OCI-LY3 (cell line): Measurements from ENCODE around the gene CPA4.

Experiments used
- CTCF ChIP-seq: fragments of 200-600, 300-600 bp; sonication (generic); IDR thresholded peaks from 2 replicates; pipeline ENCODE4 v1.5.1; 2014; ENCODE audit warnings: antibody characterized with exemption, low read length, low read depth
- EZH2phosphoT487 ChIP-seq: fragments of 200-600 bp; shearing (Covaris generic); IDR thresholded peaks from 2 replicates; pipeline ENCODE4 v1.6.1; 2018; ENCODE audit warnings: antibody characterized with exemption, mixed run types, low read depth

GRCh38 chr7:130351791-130352090 lies 58.8 kb downstream of the CPA4 start:
- TF ChIP-seq CTCF: no peak
- TF ChIP-seq EZH2phosphoT487: no peak
